ENCODE data around the gene ERN2. TPM values are rescaled to one million over a fixed set of nuclear protein-coding genes. Genes with fewer than 3 reads are reported as not detected.
A peak's percentile ranks its signal among the peaks of the same experiment; 100 is the strongest.

Gene ERN2
- total and polyA plus RNA-seq, 9 of the 15 experiments (the other 6 are each of a cell fraction or from before 2014, with no cell fraction given): 0.07 to 1.5 (median 0.51) TPM; not detected in 3

DNA sequence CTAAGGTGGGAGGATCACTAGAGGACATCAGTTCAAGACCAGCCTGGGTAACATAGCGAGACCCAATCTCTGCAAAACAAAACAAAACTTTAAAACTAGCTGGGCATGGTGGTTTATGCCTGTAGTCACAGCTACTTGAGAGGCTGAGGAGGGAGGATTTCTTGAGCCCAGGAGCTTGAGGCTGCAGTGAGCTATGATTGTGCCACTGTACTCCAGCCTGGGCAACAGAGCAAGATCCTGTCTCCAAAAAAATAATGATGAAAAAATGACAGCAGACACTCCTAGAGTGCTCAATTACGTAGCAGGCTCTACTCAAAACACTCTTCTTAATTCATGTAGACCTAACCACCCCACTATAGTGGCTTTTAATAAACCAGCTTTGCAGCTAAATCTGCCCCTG lies 12.9 kb downstream of the ERN2 start:
- Histone ChIP-seq H3K9me1 (ENCODE audit: control insufficient read depth, insufficient read depth, low read length) (no peaks in the 10 kb centered on the region), H3K27ac (ENCODE audit: extremely low read depth, low read depth, low read length) (no peak overlapping the region), H3K27me3 (ENCODE audit: control insufficient read depth in 2 of 2, insufficient read depth in 2 of 2, low read length in 2 of 2) (no peaks in the 10 kb centered on the region), H3K4me2 (ENCODE audit: insufficient read depth, low read length) (peak overlapping the region; percentile 15; the same call in 1 of the 2 replicates), H3K4me1 (replicated peaks in 1 of 2; ENCODE audit: control insufficient read depth in 2 of 2, insufficient read depth in 2 of 2, low read length in 2 of 2) (peaks cover 13 to 18% of the 10 kb centered on the region in 2 experiments; a peak in 4 of 5 replicates), H3K36me3 (ENCODE audit: control insufficient read depth, insufficient read depth, low read length) (no peaks in the 10 kb centered on the region), H3K79me2 (ENCODE audit: control insufficient read depth, insufficient read depth, low read length) (no peaks in the 10 kb centered on the region), H2AFZ (ENCODE audit: low read depth, low read length) (peak overlapping the region; percentile 78), H3K4me3 (no peak overlapping the region), H3K9me3 (replicated peaks; ENCODE audit: control insufficient read depth, insufficient read depth, low read depth, low read length) (peaks cover 3% of the 10 kb centered on the region), H3K9ac (ENCODE audit: insufficient read depth in 1 of 2, low read depth in 2 of 2, low read length in 2 of 2) (no peak overlapping the region), H4K20me1 (replicated peaks; ENCODE audit: control insufficient read depth, insufficient read depth, low read length) (no peaks in the 10 kb centered on the region)
- CTCF ChIA-PET (ENCODE audit: low intra/inter-chr PET ratio): no interaction called here
- POLR2A ChIA-PET: interaction anchor here (1.9 to 6.1 kb wide), 2 partner anchors 9 to 15 kb away, joined by 13 to 56 read pairs; no protein-coding TSS in a partner anchor
- no peak for DNase-seq (ENCODE audit: extremely low read depth in 1 of 4, low spot score in 3 of 4)
- ATAC-seq: no peak
- intact Hi-C loops (cut with micrococcal nuclease): no loop called here
- WGBS (ENCODE audit: insufficient coverage, low coverage, missing lambda C conversion rate): 69% methylated on average over 2 of the region's 2 CpGs
- no peak for FAIRE-seq
- BruUV-seq (replicated peaks): no TSS peak
- peak; percentile 88 for TF ChIP-seq ZNF121 (CRISPR knock-in tag; conservative IDR thresholded peaks at IDR 0.05)
- TF ChIP-seq CBX5 (IDR thresholded peaks at IDR 0.05; ENCODE audit: borderline replicate concordance, low read depth): no peak
- TF ChIP-seq TAF1 (IDR thresholded peaks at IDR 0.05; ENCODE audit: control insufficient read depth, extremely low read depth, insufficient read depth, low read length, severe bottlenecking): no peak
- TF ChIP-seq ZNF239 (CRISPR knock-in tag; IDR thresholded peaks at IDR 0.05): no peak
- no peak for TF ChIP-seq HDAC1 (IDR thresholded peaks at IDR 0.05)
- TF ChIP-seq KDM1A (IDR thresholded peaks at IDR 0.05): peak in 1 of 2 experiments; percentile 15; a peak in 1 of 4 replicates
- TF ChIP-seq RBM25 (IDR thresholded peaks at IDR 0.05; ENCODE audit: low read depth, low read length, severe bottlenecking): peak; percentile 30
- no peak for TF ChIP-seq CREM (IDR thresholded peaks at IDR 0.05; ENCODE audit: low read depth)
- in situ Hi-C loops (cut with MboI): no loop called here
